Endodermal cell (in vitro differentiated cells): ENCODE data around the gene HOXB2. TPM values are rescaled to one million over a fixed set of nuclear protein-coding genes. Genes with fewer than 3 reads are reported as not detected.

Source experiments
- DNase-seq: peaks from one replicate; pipeline ENCODE4 v3.0.0-alpha.2; 2017
- H3K27ac ChIP-seq: 2 replicates; pipeline ENCODE4 v1.5.1; 2013; ENCODE audit warnings: mild to moderate bottlenecking, low read depth, low read length, moderate library complexity
- H3K27me3 ChIP-seq: 2 replicates; pipeline ENCODE4 v1.6.1; 2013; ENCODE audit warnings: mild to moderate bottlenecking, low read length, moderate library complexity; ENCODE audit not compliant: insufficient read depth, control insufficient read depth, poor library complexity, severe bottlenecking
- H3K36me3 ChIP-seq: 2 replicates; pipeline ENCODE4 v1.7.0; 2013; ENCODE audit warnings: mild to moderate bottlenecking, low read length, moderate library complexity; ENCODE audit not compliant: control insufficient read depth, insufficient read depth
- H3K4me1 ChIP-seq: one replicate; pipeline ENCODE4 v1.7.0; 2013; ENCODE audit warnings: low read length; ENCODE audit not compliant: control insufficient read depth, insufficient read depth
- H3K4me3 ChIP-seq: 2 replicates; pipeline ENCODE4 v1.5.1; 2013; ENCODE audit warnings: mild to moderate bottlenecking, low read length, moderate library complexity
- H3K9ac ChIP-seq: 2 replicates; pipeline ENCODE4 v1.6.1; 2013; ENCODE audit warnings: mild to moderate bottlenecking, low read length, moderate library complexity; ENCODE audit not compliant: poor library complexity, severe bottlenecking; ENCODE audit errors: extremely low read depth
- H3K9me3 ChIP-seq: 2 replicates; pipeline ENCODE4 v1.6.1; 2013; ENCODE audit warnings: mild to moderate bottlenecking, low read length, moderate library complexity; ENCODE audit not compliant: control insufficient read depth
- H3K27ac Mint-ChIP-seq: 2 replicates; pipeline ENCODE4 v1.8.0; 2020; ENCODE audit warnings: mixed read lengths
- H3K27me3 Mint-ChIP-seq: 2 replicates; pipeline ENCODE4 v1.8.0; 2021; ENCODE audit warnings: mild to moderate bottlenecking, mixed read lengths; ENCODE audit not compliant: insufficient read depth
- H3K36me3 Mint-ChIP-seq: 2 replicates; pipeline ENCODE4 v1.8.0; 2020; ENCODE audit warnings: low read depth, mixed read lengths
- H3K4me1 Mint-ChIP-seq: 2 replicates; pipeline ENCODE4 v1.8.0; 2020; ENCODE audit warnings: mixed read lengths
- H3K4me3 Mint-ChIP-seq: 2 replicates; pipeline ENCODE4 v1.8.0; 2020; ENCODE audit warnings: mild to moderate bottlenecking, moderate library complexity, mixed read lengths
- H3K9me3 Mint-ChIP-seq: 2 replicates; pipeline ENCODE4 v1.8.0; 2020; ENCODE audit warnings: mild to moderate bottlenecking, mixed read lengths
- WGBS, 2 experiments: methylation state at CpG; one replicate each; pipeline versions ENCODE4 v1.1.5 to v1.1.7; 2013; ENCODE audit warnings: missing lambda C conversion rate in 2 of 2, mixed read lengths in 1 of 2; ENCODE audit not compliant: insufficient coverage in 1 of 2, insufficient read length in 1 of 2; 5-methylcytosine and 5-hydroxymethylcytosine counted together
- total RNA-seq, 2 donors: library from RNA; stranded (reverse); fragmentation: NEBNext Ultra II Directional in 1 of 2; extraction: Animal tissue kit (Norgen Biotek cat#: 25700) in 1 of 2; gene quantifications; 2 replicates in 1 of 2; 3 replicates in 1 of 2; pipeline ENCODE4 v1.2.1, GENCODE V29; 2021
- TF ChIP-seq, protein P1 (sequence below): fragments of 200-600 bp; sonication (generic); conservative IDR thresholded peaks from 2 replicates; pipeline ENCODE4 v1.5.0; 2021; ENCODE audit warnings: antibody characterized with exemption, mild to moderate bottlenecking

HOXB2 gene
- total RNA-seq, 2 donors from 2014 or later, result 0.22 TPM; not detected in 1

DNA sequence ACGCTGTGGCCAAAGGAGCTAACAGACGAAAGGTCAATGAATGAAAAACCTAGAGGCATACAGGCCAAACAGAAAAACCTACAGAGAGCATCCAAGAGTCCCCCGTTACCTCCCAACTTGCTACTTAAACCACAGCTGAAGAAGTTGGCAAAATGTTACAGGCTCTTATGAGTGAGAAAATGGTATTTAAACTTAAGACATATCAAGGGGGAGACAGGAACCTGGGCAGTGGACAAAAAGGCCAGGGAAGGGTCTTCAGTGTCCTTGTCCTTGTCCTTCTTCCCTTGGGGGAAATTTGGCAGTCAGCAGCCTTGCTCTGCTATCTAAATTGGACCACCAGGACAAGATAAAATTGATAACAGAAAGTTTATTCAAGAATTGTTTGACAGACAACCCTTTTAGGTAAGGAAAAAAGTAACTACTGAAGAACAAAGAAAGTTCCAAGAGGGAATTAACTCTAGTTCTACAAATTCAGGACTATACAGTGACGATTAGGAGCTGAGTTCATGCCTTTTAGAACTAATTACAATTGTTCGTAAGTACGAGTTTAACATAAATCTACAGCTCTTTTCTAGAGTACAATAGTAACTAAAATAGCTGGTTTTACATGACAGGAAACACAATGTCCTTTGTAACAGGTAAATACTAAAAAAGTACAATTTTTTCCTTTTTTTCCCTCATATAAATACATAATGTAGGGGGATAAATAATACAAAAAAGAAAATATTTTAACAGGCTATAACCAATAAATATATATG lies 3.8 kb upstream of the HOXB2 start:
- TF ChIP-seq, protein P1, sequence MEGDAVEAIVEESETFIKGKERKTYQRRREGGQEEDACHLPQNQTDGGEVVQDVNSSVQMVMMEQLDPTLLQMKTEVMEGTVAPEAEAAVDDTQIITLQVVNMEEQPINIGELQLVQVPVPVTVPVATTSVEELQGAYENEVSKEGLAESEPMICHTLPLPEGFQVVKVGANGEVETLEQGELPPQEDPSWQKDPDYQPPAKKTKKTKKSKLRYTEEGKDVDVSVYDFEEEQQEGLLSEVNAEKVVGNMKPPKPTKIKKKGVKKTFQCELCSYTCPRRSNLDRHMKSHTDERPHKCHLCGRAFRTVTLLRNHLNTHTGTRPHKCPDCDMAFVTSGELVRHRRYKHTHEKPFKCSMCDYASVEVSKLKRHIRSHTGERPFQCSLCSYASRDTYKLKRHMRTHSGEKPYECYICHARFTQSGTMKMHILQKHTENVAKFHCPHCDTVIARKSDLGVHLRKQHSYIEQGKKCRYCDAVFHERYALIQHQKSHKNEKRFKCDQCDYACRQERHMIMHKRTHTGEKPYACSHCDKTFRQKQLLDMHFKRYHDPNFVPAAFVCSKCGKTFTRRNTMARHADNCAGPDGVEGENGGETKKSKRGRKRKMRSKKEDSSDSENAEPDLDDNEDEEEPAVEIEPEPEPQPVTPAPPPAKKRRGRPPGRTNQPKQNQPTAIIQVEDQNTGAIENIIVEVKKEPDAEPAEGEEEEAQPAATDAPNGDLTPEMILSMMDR, result no peak
- DNase-seq, result no peak
- peaks cover 19% of the 10 kb centered on the region for H3K4me1 Mint-ChIP-seq
- H3K36me3 ChIP-seq, result no peaks in the 10 kb centered on the region
- peaks cover 99% of the 10 kb centered on the region for H3K27me3 ChIP-seq
- no peak overlapping the region for H3K4me3 Mint-ChIP-seq
- H3K27me3 Mint-ChIP-seq, result peaks cover 100% of the 10 kb centered on the region
- 16% methylated on average over 3 to 5 of the region's 6 CpGs for WGBS, 2 experiments
- H3K36me3 Mint-ChIP-seq, result no peaks in the 10 kb centered on the region
- H3K4me1 ChIP-seq, result peaks cover 14% of the 10 kb centered on the region
- H3K4me3 ChIP-seq, result peak overlapping the region; percentile 2
- no peak overlapping the region for H3K9ac ChIP-seq
- H3K9me3 Mint-ChIP-seq, result no peaks in the 10 kb centered on the region
- H3K9me3 ChIP-seq, result no peaks in the 10 kb centered on the region
- H3K27ac ChIP-seq, result peak overlapping the region; percentile 95
- no peak overlapping the region for H3K27ac Mint-ChIP-seq

DNA sequence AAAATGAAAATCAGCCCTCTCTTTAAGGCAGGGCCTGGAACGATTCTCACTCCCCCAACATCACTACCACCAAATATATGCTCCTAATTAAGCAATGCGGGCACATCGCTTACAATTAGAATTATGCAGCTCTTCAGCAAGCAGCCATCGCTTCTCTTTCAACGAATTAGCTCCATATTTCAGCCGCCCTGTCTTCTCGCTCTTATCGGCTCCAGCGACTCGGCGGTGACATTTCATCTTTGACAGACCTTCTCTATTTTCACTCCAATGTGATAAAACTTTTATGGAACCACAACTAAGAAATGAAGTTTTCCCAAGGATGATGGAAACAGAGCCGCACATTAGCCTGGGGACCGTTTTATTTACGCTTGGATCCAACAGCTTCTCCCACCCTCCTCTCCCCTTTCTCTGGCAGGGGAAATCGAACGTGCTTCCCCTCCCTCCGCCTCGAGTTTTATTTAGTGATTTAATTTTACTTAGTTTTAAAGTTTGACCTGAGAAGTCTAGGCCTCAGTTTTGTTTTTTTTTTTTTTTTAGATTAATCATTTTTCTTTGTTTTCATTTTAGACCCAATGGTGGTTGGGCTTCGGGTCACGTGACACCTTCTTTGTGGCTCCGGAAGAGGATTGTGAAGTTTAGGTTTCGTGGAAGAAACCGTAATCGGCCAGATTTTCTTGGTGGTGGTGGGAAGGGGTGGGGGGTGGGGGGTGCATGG lies 3.1 kb upstream of the HOXB2 start:
- Histone ChIP-seq H3K27me3 (peaks cover 99% of the 10 kb centered on the region), H3K27ac (peak overlapping the region; percentile 95), H3K4me3 (peak overlapping the region; percentile 47), H3K36me3 (no peaks in the 10 kb centered on the region), H3K9me3 (no peaks in the 10 kb centered on the region), H3K9ac (no peak overlapping the region), H3K4me1 (peaks cover 14% of the 10 kb centered on the region)
- H3K4me1 Mint-ChIP-seq, result peaks cover 22% of the 10 kb centered on the region
- no peaks in the 10 kb centered on the region for H3K36me3 Mint-ChIP-seq
- WGBS, 2 experiments, result 37 to 52% methylated on average over 12 to 22 of the region's 24 CpGs
- DNase-seq, result no peak
- H3K9me3 Mint-ChIP-seq, result no peaks in the 10 kb centered on the region
- no peak overlapping the region for H3K4me3 Mint-ChIP-seq
- TF ChIP-seq, protein P1, result no peak
- no peak overlapping the region for H3K27ac Mint-ChIP-seq
- H3K27me3 Mint-ChIP-seq, result peaks cover 98% of the 10 kb centered on the region

DNA sequence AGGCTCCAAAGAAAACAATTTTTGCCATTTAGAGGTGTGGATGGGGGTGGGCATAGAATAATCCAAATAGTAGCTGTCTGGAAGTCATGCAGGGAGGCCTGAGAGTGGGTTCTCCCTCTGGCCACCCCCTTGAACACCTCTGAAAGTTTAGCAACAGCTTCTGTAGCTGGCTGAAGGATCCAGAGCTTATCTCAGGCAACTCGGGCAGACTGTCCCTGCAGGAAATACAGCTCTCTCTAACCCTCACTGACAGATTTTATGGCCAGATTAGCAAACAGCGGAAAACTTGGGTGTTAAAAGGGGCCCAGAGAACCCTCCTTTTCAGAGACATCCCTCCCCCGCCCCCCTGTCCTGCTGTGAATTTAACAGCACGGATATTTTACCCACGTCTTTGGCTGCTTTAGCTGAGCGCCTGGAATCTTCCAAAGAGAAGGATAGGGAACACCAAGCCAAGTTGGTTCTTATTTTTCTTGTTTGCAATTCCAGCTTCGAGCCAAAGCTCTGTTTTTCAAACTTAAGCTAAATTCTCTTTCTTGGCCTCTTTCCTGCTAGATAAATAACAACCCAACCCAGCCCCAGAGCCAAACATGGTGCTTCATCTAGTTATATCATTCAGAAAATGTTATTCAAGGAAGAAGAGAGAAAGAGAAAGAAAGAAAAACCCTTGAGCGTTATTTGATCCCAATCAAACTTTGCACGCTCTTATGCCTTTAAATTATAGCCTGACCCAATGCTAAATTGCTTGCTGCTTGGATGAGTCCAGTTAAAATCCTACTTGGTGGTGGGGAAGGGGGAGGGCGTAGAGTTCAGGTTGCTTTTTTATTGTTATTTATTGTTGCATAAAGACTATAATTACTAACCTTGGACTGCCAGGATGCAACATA lies 2.3 kb upstream of the HOXB2 start:
- Histone ChIP-seq H3K36me3 (no peaks in the 10 kb centered on the region), H3K9me3 (no peaks in the 10 kb centered on the region), H3K27me3 (peaks cover 99% of the 10 kb centered on the region), H3K4me1 (peaks cover 14% of the 10 kb centered on the region), H3K9ac (no peak overlapping the region), H3K27ac (peak overlapping the region; percentile 95), H3K4me3 (peak overlapping the region; percentile 47)
- no peak for DNase-seq
- 24 to 35% methylated on average over 7 to 9 of the region's 10 CpGs for WGBS, 2 experiments
- TF ChIP-seq, protein P1, result no peak
- Mint-ChIP-seq H3K27me3 (peaks cover 98% of the 10 kb centered on the region), H3K36me3 (no peaks in the 10 kb centered on the region), H3K4me1 (peaks cover 27% of the 10 kb centered on the region), H3K27ac (no peak overlapping the region), H3K4me3 (no peak overlapping the region), H3K9me3 (no peaks in the 10 kb centered on the region)
